Measurements from ENCODE around the gene CYB5R3.

- TF ChIP-seq, protein P1, sequence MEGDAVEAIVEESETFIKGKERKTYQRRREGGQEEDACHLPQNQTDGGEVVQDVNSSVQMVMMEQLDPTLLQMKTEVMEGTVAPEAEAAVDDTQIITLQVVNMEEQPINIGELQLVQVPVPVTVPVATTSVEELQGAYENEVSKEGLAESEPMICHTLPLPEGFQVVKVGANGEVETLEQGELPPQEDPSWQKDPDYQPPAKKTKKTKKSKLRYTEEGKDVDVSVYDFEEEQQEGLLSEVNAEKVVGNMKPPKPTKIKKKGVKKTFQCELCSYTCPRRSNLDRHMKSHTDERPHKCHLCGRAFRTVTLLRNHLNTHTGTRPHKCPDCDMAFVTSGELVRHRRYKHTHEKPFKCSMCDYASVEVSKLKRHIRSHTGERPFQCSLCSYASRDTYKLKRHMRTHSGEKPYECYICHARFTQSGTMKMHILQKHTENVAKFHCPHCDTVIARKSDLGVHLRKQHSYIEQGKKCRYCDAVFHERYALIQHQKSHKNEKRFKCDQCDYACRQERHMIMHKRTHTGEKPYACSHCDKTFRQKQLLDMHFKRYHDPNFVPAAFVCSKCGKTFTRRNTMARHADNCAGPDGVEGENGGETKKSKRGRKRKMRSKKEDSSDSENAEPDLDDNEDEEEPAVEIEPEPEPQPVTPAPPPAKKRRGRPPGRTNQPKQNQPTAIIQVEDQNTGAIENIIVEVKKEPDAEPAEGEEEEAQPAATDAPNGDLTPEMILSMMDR (conservative IDR thresholded peaks at IDR 0.05): no peak
- no peak for TF ChIP-seq EZH2 (IDR thresholded peaks at IDR 0.05; ENCODE audit: low read depth)
Observed at GRCh38 chr22:42625416-42625815, 23.8 kb downstream of the CYB5R3 start.

Measured in PC-9 (cell line).